Measurements from ENCODE around the gene FOXC1.

GRCh38 chr6:1619673-1620503, 10.2 kb downstream of the FOXC1 start:
- TF ChIP-seq ZBTB7A (IDR thresholded peaks at IDR 0.05; ENCODE audit: borderline replicate concordance, control insufficient read depth, low read depth, low read length) (no peak), MAX (CRISPR knock-in tag; IDR thresholded peaks at IDR 0.05) (no peak), ATF3 (IDR thresholded peaks at IDR 0.05) (no peak), ATF3 (CRISPR knock-in tag; conservative IDR thresholded peaks at IDR 0.05) (no peak), ZBTB8A (IDR thresholded peaks at IDR 0.05; ENCODE audit: partially characterized antibody) (no peak), ZFX (CRISPR knock-in tag; IDR thresholded peaks at IDR 0.05) (no peak), POLR2A (conservative IDR thresholded peaks at IDR 0.05) (no peak)

Data from K562 (cell line).